ENCODE measurements around the gene UROD.

UROD gene

GRCh38 chr1:45008076-45008475 is 4.0 kb upstream of the UROD start:
- TF ChIP-seq TAF1 (IDR thresholded peaks at IDR 0.05; ENCODE audit: borderline replicate concordance, insufficient read depth, low read length) = no peak
- no peak for TF ChIP-seq REST (IDR thresholded peaks at IDR 0.05; ENCODE audit: insufficient read depth in 1 of 2, low read depth in 2 of 2, low read length in 2 of 2)
- no peak for TF ChIP-seq POLR2AphosphoS5 (IDR thresholded peaks at IDR 0.05; ENCODE audit: low read depth, low read length)
- TF ChIP-seq FOXP2 (optimal IDR thresholded peaks at IDR 0.05; ENCODE audit: borderline replicate concordance, extremely low read depth, extremely low read length, insufficient read depth) = no peak
- no peak for TF ChIP-seq SIN3A (IDR thresholded peaks at IDR 0.05; ENCODE audit: borderline replicate concordance, insufficient read depth, low read length)

DNA sequence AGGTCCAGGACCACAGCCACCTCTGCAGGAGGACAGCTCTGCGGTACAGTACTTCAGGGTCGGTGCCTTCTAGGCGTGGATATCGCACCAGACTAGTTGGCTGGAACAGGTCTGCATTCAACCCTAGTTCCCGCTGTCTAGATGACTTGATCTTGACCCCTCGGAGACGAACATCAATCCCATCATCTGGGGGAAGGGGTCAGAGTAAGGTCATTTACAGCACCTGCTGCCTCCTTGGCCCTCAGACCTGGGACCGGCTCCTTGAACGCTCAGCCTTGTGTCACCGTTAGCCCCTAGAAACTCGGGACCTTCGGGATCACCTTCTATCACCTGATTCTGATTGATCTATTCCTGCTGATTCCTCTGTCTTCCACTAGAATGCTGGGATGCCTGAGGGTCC is 3.5 kb upstream of the UROD start:
- no peak for TF ChIP-seq FOXP2 (optimal IDR thresholded peaks at IDR 0.05; ENCODE audit: borderline replicate concordance, extremely low read depth, extremely low read length, insufficient read depth)
- no peak for TF ChIP-seq REST (IDR thresholded peaks at IDR 0.05; ENCODE audit: insufficient read depth in 1 of 2, low read depth in 2 of 2, low read length in 2 of 2)
- no peak for TF ChIP-seq POLR2AphosphoS5 (IDR thresholded peaks at IDR 0.05; ENCODE audit: low read depth, low read length)
- no peak for TF ChIP-seq TAF1 (IDR thresholded peaks at IDR 0.05; ENCODE audit: borderline replicate concordance, insufficient read depth, low read length)
- no peak for TF ChIP-seq SIN3A (IDR thresholded peaks at IDR 0.05; ENCODE audit: borderline replicate concordance, insufficient read depth, low read length)

DNA sequence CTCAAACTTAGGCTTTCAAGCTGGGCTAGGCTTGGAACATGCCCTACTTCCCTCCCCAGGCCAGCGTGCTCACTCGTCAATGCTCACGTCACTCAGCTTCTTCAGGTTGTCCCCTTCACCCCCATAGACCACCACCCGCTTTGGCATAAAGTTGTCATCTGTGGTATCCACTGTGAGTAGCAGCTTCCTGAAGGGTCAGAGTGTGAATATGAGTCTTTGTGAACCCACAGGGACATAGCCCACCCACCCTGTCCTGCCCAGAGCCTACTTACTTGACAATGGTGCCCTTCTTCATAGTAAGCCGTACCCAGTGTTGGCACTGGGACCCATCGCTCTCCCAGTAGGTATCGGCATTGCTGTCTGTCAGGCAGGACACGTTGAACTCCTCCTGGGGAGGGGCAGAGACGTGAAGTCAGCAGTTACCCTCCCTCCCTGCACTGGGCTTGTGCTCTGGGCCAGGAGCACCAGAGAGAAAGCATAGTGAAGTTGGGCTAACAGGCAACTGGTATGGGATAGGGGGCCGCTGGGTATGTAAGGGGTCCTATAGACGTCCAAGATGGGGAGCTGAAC is 2.7 kb upstream of the UROD start:
- no peak for TF ChIP-seq POLR2AphosphoS5 (IDR thresholded peaks at IDR 0.05; ENCODE audit: low read depth, low read length)
- TF ChIP-seq REST (IDR thresholded peaks at IDR 0.05; ENCODE audit: insufficient read depth in 1 of 2, low read depth in 2 of 2, low read length in 2 of 2) = no peak
- no peak for TF ChIP-seq TAF1 (IDR thresholded peaks at IDR 0.05; ENCODE audit: borderline replicate concordance, insufficient read depth, low read length)
- TF ChIP-seq SIN3A (IDR thresholded peaks at IDR 0.05; ENCODE audit: borderline replicate concordance, insufficient read depth, low read length) = no peak
- no peak for TF ChIP-seq FOXP2 (optimal IDR thresholded peaks at IDR 0.05; ENCODE audit: borderline replicate concordance, extremely low read depth, extremely low read length, insufficient read depth)

GRCh38 chr1:45009956-45010854 is 1.8 kb upstream of the UROD start:
- no peak for TF ChIP-seq FOXP2 (optimal IDR thresholded peaks at IDR 0.05; ENCODE audit: borderline replicate concordance, extremely low read depth, extremely low read length, insufficient read depth)
- no peak for TF ChIP-seq SIN3A (IDR thresholded peaks at IDR 0.05; ENCODE audit: borderline replicate concordance, insufficient read depth, low read length)
- no peak for TF ChIP-seq TAF1 (IDR thresholded peaks at IDR 0.05; ENCODE audit: borderline replicate concordance, insufficient read depth, low read length)
- no peak for TF ChIP-seq POLR2AphosphoS5 (IDR thresholded peaks at IDR 0.05; ENCODE audit: low read depth, low read length)
- TF ChIP-seq REST (IDR thresholded peaks at IDR 0.05; ENCODE audit: insufficient read depth in 1 of 2, low read depth in 2 of 2, low read length in 2 of 2) = no peak
